GM18526 (cell line): ENCODE measurements around the gene TMED4.

Source experiments
- POLR2A ChIP-seq: IDR thresholded peaks from 3 replicates; pipeline ENCODE4 v1.6.1; 2011; ENCODE audit not compliant: insufficient read length; ENCODE audit errors: extremely low read depth

TMED4 gene

GRCh38 chr7:44615793-44616192, 33.8 kb upstream of the TMED4 start:
- TF ChIP-seq POLR2A: no peak

GRCh38 chr7:44615149-44615611, 33.1 kb upstream of the TMED4 start:
- TF ChIP-seq POLR2A: no peak

DNA sequence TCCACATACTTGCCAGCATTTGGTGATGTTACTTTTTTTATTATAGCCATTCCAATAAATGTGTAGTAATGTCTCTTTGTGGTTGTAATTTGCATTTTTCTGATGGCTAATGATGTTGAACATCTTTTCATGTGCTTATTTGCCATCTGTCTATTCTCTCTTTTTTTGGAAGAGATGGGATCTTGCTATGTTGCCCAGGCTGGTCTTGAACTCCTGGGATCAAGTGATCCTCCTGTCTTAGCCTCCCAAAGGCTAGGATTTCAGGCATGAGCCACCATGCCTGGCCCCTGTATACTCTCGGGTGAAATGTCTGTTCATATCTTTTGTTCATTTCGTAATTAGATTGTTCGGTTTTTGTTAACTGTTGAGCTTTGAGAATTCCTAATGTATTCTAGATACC, 27.8 kb upstream of the TMED4 start:
- no peak for TF ChIP-seq POLR2A

DNA sequence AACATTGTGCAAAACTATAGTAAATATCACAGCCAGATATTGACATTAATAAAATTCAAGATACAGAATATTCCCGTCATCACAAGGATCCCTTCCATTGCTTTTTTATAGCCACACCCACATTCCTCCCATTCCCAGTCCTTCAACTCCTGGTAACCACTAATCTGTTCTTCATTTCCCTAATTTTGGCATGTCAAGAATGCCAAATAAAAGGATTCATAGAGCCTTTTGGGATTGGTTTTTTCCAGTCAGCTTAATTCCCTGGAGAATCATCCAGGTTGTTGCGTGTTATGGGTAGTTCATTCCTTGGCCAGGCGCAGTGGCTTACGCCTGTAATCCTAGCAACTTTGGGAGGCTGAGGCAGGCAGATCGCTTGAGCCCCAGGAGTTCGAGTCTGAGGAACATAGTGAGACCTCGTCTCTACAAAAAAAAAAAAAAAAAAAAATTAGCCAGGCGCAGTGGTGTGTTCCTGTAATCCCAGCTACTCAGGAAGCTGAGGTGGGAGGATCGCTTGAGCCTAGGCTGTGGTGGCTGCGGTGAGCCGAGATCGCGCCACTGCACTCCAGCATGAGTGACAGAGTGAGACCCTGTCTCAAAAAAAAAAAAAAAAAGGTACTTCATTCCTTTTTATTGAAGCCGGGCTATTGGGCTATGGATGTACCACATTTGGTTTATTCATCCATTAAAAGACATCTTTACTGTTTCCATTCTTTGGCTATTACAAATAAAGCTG, 27.1 kb upstream of the TMED4 start:
- no peak for TF ChIP-seq POLR2A

DNA sequence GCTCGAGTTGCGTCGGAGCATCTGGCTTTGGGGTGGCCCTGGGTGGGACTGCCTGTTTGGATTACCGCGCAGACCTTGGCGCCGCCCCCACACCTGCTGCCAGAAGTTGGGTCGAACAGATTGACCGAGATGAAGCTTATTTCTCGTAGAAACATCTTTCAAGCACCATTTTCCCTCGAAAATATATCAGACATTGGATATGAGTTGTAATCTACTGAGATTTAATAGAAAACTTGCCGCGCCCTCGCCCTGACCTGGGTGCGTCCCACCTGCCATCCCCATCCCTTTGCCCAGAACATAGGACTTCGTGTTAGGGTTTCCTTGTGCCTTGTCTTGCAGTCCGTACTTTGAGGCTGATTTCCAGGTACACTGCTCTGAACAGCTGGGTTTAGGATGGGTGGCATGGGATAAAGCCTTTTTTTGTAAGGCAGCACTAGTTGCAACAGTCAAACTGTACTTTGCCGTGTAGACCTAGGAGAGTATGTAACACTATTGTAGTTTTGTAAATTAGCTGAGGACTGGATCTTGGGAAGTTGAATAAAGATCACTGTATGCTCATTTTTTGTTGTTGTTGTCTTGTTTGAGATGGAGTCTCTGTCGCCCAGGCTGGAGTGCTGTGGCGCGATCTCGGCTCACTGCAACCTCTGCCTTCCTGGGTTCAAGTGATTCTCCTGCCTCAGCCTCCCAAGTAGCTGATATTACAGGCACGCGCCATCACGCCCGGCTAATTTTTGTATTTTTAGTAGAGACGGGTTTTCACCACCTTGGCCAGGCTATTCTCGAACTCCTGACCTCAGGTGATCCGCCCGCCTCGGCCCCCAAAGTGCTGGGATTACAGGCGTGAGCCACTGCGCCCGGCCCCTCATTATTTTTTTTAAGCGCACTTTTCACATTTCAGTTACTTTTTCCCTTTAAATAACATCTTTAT, 25.4 kb upstream of the TMED4 start:
- no peak for TF ChIP-seq POLR2A

DNA sequence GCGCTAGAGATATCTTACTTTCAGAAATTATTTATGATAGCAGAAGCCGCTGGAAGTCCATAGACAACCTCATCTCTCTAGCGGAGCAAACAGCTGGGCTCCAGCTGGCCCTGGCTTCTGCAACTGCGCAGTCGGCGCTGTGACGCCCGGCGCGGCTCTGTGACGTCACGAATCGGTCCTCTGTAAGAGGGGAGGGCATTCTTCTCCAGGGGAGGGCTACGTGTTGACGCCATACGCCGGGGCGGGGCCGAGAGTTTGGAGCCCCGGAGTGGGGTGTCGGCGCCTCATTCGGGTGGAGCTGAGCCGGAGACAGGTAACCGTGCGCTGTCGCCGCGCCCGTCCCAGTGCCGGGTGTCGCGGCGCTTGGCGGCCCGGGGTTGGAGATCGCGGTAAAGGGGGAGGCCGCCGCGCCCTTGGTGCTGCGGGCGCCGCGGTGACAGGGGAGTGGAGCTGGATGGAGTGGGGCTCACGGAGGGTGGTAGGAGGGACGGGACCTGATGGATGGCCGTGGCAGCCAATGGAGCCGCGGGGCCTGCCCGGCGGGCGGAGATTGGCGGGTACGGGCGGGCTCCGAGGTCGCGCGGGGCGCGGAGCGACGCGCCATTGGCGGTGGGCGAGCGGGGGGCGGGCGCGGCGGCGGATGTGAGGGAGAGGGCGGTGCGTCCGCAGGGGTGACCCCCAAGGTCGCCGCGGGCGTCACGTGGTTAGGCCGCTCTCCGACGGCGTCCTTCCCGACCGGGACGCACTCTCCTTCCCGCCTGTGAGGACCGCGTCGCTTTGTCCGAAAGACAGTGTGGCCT, 24.5 kb upstream of the TMED4 start, which contains the start of gene OGDH:
Gene OGDH, plus strand, starts transcription at position 287 of the 800 bp plus-strand sequence. CDS start 17,717 bp downstream, outside the sequence.
- peak; percentile 97 for TF ChIP-seq POLR2A

GRCh38 chr7:44604941-44605340, 22.9 kb upstream of the TMED4 start:
- no peak for TF ChIP-seq POLR2A

GRCh38 chr7:44603193-44603592, 21.2 kb upstream of the TMED4 start:
- TF ChIP-seq POLR2A: no peak

DNA sequence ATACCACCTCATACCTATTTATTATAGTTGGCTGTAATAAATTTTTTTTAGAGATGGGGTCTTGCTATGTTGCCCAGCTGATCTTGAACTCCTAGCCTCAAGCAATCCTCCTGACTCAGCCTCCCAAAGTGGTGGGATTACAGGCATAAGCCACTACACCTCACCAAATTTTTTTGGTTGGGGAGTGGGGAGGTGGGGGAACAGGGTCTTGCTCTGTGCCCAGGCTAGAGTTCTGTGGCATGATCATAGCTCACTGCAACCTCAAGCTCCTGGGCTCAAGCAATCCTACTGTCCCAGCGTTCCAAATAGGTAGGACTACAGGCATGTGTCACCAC, 20.5 kb upstream of the TMED4 start:
- no peak for TF ChIP-seq POLR2A

GRCh38 chr7:44599222-44599621, 17.2 kb upstream of the TMED4 start:
- no peak for TF ChIP-seq POLR2A

DNA sequence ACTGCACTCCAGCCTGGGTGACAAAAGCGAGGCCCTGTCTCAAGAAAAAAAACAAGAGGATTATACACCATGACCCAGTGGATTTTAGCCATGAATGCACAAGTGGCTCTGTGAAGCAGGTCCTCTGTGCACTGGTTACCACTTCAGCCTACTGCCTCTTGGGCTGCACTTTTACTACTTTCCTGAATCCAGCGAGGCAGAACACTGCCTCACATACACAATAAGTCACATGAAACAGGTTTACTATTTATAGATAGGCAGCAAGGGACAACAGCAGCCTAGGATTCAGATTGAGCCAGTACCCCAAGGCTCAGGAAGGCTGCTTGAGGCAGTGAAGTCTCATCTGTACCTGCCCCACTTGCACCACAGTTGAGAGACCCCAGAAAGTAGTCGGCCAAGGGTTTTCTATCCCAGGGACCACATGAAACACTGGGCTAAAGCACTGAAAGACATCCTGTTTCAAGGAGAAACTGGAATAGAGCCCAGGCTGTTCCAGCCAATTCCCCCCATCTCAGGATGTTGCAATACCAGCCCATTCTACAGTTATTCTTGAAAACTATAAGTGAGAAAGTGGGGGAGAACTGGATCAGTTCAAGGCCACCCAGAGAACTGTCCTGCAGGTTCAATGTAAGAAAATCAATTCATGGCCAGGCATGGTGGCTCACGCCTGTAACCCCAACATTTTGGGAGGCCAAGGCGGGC, 14.1 kb upstream of the TMED4 start:
- no peak for TF ChIP-seq POLR2A

DNA sequence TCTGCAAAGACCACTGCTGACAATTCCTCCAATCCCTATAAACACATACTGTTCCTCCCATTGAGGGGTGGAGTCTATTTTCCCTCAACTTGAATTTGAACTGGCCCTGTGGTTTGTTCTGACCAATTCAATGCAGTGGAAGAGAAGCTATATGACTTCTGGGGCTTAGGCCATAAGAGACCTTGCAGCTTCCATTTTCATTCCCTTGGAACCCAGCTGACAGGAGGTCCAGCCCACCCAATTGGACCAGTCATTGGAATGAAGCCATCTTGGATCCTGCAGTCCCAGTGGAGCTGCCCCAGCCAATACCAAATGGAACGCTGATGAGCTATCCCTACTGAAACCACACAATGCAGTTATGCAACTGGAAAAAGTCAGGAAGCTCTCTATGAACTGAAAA, 8.9 kb upstream of the TMED4 start:
- TF ChIP-seq POLR2A: no peak

DNA sequence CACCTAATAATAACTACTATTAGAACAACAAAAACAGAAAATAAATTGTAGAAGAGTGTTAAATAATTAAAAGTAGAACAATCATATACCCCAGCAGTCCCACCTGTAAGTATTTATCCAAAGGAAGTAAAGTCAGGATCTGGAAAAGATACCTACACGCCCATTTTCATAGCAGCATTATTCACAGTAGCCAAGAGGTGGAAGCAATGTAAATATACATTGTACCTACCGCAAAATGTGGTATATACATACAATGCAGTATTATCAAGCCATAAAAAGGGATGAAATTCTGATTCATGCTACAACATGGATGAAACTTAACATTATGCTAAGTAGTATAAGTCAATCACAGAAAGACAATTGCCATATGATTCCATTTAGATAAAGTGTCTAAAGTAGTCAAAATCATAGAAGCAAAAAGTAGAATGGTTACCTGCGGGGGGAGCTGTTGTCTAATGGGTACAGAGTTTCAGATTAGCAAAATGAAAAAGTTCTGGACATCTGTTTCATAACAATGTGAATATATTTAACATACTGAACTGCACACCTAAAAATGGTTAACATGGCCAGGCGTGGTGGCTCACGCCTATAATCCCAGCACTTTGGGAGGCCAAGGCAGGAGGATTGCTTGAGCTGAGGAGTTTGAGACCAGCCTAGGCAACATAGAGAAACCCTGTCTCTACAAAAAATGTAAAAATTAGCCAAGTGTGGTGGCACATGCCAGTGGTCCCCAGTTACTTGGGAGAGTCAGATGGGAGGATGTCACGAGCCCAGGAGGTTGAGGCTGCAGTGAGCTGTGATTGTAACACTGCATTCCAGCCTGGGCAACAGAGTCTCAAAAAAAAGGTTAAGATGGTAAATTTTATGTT, 6.0 kb upstream of the TMED4 start:
- TF ChIP-seq POLR2A: no peak
